Small intestine (tissue), 16 donors: Measurements from ENCODE around the gene ZNF723. TPM values are rescaled to one million over a fixed set of nuclear protein-coding genes. Genes with fewer than 3 reads are reported as not detected.
"Not testable (repeated sequence)": the region's sequence is repeated elsewhere in the genome, so short reads cannot be mapped to it uniquely, and the experiment has no call there.

ENCODE experiments used
- DNase-seq, 2 donors: peaks; one replicate each; pipeline versions ENCODE4 v3.0.0 to v3.0.0-alpha.2; 2013
- FAIRE-seq: peaks from 2 replicates; lab custom pipeline; 2012; peaks lifted over from hg19 to GRCh38; lab: Jason Lieb, UNC
- H3K27ac ChIP-seq, 3 donors: one replicate each; pipeline ENCODE4 v1.5.1; 2013; ENCODE audit warnings: low read length in 2 of 3, mild to moderate bottlenecking in 2 of 3, control low read depth in 1 of 3, inconsistent platforms in 1 of 3, low read depth in 1 of 3, moderate library complexity in 1 of 3
- H3K27me3 ChIP-seq, 3 donors: one replicate each; pipeline ENCODE4 v1.6.1; 2013; ENCODE audit warnings: low read length in 3 of 3, inconsistent platforms in 1 of 3; ENCODE audit not compliant: control insufficient read depth in 3 of 3, insufficient read depth in 3 of 3
- H3K36me3 ChIP-seq, 3 donors: one replicate each; pipeline ENCODE4 v1.6.1; 2013; ENCODE audit warnings: low read length in 3 of 3, inconsistent platforms in 1 of 3, low read depth in 1 of 3, mild to moderate bottlenecking in 1 of 3, moderate library complexity in 1 of 3; ENCODE audit not compliant: control insufficient read depth in 3 of 3, insufficient read depth in 2 of 3
- H3K4me1 ChIP-seq, 3 donors: one replicate each; pipeline ENCODE4 v1.6.1; 2013; ENCODE audit warnings: low read length in 2 of 3, inconsistent platforms in 1 of 3, low read depth in 1 of 3, mild to moderate bottlenecking in 1 of 3, moderate library complexity in 1 of 3; ENCODE audit not compliant: control insufficient read depth in 3 of 3, insufficient read depth in 2 of 3
- H3K4me3 ChIP-seq, 3 donors: one replicate each; pipeline ENCODE4 v1.5.1; 2013; ENCODE audit warnings: low read length in 3 of 3, control low read depth in 1 of 3, inconsistent platforms in 1 of 3, low read depth in 1 of 3, mild to moderate bottlenecking in 1 of 3, moderate library complexity in 1 of 3
- H3K9me3 ChIP-seq, 2 donors: one replicate each; pipeline ENCODE4 v1.6.1; 2013; ENCODE audit warnings: low read depth in 1 of 2, low read length in 1 of 2; ENCODE audit not compliant: control insufficient read depth in 2 of 2, insufficient read depth in 1 of 2
- WGBS, 3 donors: extraction: QIAGEN DNeasy Blood & Tissue Kit; methylation state at CpG; one replicate each; pipeline ENCODE4 v1.1.7; 2013; 5-methylcytosine and 5-hydroxymethylcytosine counted together
- long read RNA-seq, 10 donors: transcript quantifications; one replicate each; lab custom pipeline, GENCODE V29; 2026
- polyA plus RNA-seq, 4 donors: library from polyadenylated mRNA; stranded (reverse) in 3 of 4; unstranded in 1 of 4; fragments of 200-250 nt in 3 of 4; fragments of 120-200 nt in 1 of 4; gene quantifications; one replicate each; pipeline versions ENCODE4 v1.2.1 to v1.2.3, GENCODE V29; 2013
- donor health status: healthy with polysubstance abuse.
- donor health status: control.
- donor health status: control.
- donor health status: Bipolar disorder and iron deficiency.
- donor health status: healthy.

The ZNF723 gene
- not detected for polyA plus RNA-seq
- long read RNA-seq, donor 1, result 0 reads
- long read RNA-seq, donor 2, result 0 reads
- long read RNA-seq, donor 3, result 0 reads
- long read RNA-seq, donor 4, result 0 reads
- long read RNA-seq, donor 5, result 0 reads
- long read RNA-seq, donor 6, result 0 reads
- long read RNA-seq, donor 7, result 0 reads
- long read RNA-seq, donor 8, result 0 reads
- long read RNA-seq, donor 9, result 0 reads
- long read RNA-seq, donor 10, result 0 reads

- H3K27ac ChIP-seq, result no peak within 1 kb of the TSS
- no peaks in the 10 kb centered on the region for H3K36me3 ChIP-seq
- FAIRE-seq, result no peak
- H3K4me3 ChIP-seq, result no peak within 1 kb of the TSS
- DNase-seq, result no peak
- no peaks in the 10 kb centered on the region for H3K27me3 ChIP-seq
- WGBS, 3 donors, result 17 to 32% (median 28%) methylated on average over 30 to 31 of the region's 31 CpGs
- peaks cover 7 to 27% of the 10 kb centered on the region in 2 donors for H3K9me3 ChIP-seq
- no peaks in the 10 kb centered on the region for H3K4me1 ChIP-seq
Observed at GRCh38 chr19:22832031-22832762, at the start of gene ZNF723. Gene ZNF723 (plus strand): TSS chr19:22832291. CDS start chr19:22832380, 89 bp downstream.

- no peaks in the 10 kb centered on the region for H3K36me3 ChIP-seq
- H3K27ac ChIP-seq, result peak within 1 kb of the TSS in 1 of 3 donors; percentile 24
- H3K4me3 ChIP-seq, result peak within 1 kb of the TSS in 1 of 3 donors; percentile 25
- DNase-seq (peak in 1 of 2 donors; percentile 54), FAIRE-seq (no peak)
- peaks cover 0 to 2% (median 0%) of the 10 kb centered on the region in 3 donors for H3K27me3 ChIP-seq
- 5 to 24% (median 18%) methylated on average over 32 to 36 of the region's 36 CpGs for WGBS, 3 donors
- peaks cover 0 to 13% of the 10 kb centered on the region in 2 donors for H3K9me3 ChIP-seq
- no peaks in the 10 kb centered on the region for H3K4me1 ChIP-seq
Observed at GRCh38 chr19:22783651-22784410, 48.3 kb upstream of the ZNF723 start, which contains the start of gene ZNF99. Gene ZNF99 (minus strand): TSS chr19:22784151. CDS start chr19:22784016, 135 bp downstream.

DNA sequence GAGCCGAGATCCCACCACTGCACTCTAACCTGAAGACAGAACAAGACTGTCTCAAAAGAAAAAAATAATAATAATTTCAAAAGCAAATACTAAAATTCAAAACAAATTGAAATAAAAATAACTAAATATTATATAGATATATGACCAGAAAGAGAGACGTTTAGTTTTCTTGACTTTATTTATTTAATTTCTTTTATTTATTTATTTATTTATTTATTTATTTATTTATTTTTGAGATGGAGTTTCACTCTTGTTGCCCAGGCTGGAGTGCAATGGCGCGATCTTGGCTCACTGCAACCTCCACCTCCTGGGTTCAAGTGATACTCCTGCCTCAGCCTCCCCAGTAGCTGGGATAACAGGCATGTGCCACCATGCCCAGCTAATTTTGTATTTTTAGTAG, 39.2 kb upstream of the ZNF723 start:
- not testable (repeated sequence) for H3K4me1 ChIP-seq, H3K27me3 ChIP-seq, H3K4me3 ChIP-seq, H3K36me3 ChIP-seq, FAIRE-seq, DNase-seq, H3K27ac ChIP-seq
- H3K9me3 ChIP-seq, result peaks cover 0 to 10% of the 10 kb centered on the region in 2 donors
- 95 to 96% (median 96%) methylated on average over 4 of the region's 4 CpGs for WGBS, 3 donors

DNA sequence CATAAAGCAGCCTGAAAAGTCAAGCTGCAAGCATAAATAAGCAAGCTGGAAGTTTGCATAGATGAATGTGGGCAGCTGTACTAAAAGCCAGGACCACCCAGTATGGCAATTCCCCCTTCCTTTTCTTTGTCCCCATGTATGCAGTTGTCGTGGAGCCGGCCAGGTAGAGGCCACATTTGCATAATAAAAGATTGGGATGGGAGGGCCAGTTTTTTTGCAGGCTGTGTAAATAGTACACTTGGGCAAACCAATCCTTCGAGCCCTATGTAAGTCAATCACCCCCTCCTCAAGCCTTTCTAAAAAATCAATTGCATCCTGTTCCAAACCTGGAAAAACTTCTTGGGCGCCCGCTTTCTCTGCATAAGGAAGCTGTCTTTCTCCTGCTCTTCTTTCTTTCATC, 35.1 kb upstream of the ZNF723 start:
- Histone ChIP-seq H3K27me3 (no peaks in the 10 kb centered on the region), H3K4me3 (no peak overlapping the region), H3K4me1 (no peaks in the 10 kb centered on the region), H3K27ac (no peak overlapping the region), H3K36me3 (no peaks in the 10 kb centered on the region), H3K9me3 (peaks cover 0 to 16% of the 10 kb centered on the region in 2 donors)
- no peak for FAIRE-seq
- no peak for DNase-seq
- 41 to 59% (median 45%) methylated on average over 5 of the region's 5 CpGs for WGBS, 3 donors

DNA sequence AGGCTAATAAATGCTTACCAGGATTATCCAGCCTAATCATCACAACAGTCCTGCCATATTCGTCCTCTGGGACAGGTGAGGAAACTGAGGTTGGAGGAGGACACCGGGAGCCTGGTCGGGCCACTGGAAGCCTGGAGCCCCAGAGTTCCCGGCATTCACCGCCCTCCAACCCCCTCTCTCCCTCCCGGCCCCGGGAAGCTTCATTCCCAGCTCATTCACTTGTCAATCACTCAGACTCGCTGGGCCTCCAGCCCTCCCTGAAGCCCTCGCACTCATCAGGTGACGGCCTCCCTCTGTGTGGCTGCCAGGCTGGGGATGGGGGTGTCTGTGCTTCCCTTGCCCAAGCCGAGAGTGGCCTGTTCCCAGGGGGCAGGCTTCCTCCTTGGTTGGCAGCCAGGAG, 25.7 kb upstream of the ZNF723 start:
- Histone ChIP-seq H3K36me3 (no peaks in the 10 kb centered on the region), H3K27me3 (no peaks in the 10 kb centered on the region), H3K27ac (no peak overlapping the region), H3K4me3 (no peak overlapping the region), H3K4me1 (no peaks in the 10 kb centered on the region), H3K9me3 (peaks cover 2 to 34% of the 10 kb centered on the region in 2 donors)
- no peak for FAIRE-seq
- WGBS, 3 donors, result 28 to 48% (median 37%) methylated on average over 10 to 11 of the region's 11 CpGs
- DNase-seq, result no peak

GRCh38 chr19:22807061-22807835, 24.8 kb upstream of the ZNF723 start:
- Histone ChIP-seq H3K9me3 (peaks cover 2 to 26% of the 10 kb centered on the region in 2 donors), H3K27me3 (no peaks in the 10 kb centered on the region), H3K4me3 (no peak overlapping the region), H3K36me3 (no peaks in the 10 kb centered on the region), H3K27ac (no peak overlapping the region), H3K4me1 (no peaks in the 10 kb centered on the region)
- 13 to 38% (median 35%) methylated on average over 50 to 72 of the region's 72 CpGs for WGBS, 3 donors
- DNase-seq (no peak), FAIRE-seq (no peak)

DNA sequence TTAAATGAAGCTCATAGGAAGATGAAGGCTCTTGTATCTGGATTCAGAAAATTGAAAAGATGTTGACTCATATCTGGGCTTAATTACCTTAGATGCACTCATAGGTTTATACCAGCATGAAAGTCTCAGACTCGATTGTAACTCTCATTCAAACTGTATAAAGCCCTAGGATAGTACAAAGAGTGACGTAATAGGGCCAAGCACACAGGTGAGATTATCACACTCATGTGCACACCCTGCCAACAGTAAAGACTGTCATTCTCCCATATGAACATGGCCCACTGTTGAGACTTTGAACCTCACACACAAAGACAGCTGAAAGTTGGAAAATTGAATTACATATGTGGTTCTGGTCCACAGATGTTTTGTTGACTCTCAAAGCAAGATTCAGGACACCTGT, 18.0 kb upstream of the ZNF723 start:
- Histone ChIP-seq H3K9me3 (peaks cover 0 to 29% of the 10 kb centered on the region in 2 donors), H3K36me3 (no peaks in the 10 kb centered on the region), H3K27me3 (no peaks in the 10 kb centered on the region), H3K4me1 (no peaks in the 10 kb centered on the region), H3K27ac (no peak overlapping the region), H3K4me3 (no peak overlapping the region)
- 86 to 88% (median 87%) methylated on average over 2 of the region's 2 CpGs for WGBS, 3 donors
- DNase-seq, result no peak
- FAIRE-seq, result no peak

GRCh38 chr19:22831211-22831610, 880 bp upstream of the ZNF723 start:
- peaks cover 7 to 26% of the 10 kb centered on the region in 2 donors for H3K9me3 ChIP-seq
- H3K36me3 ChIP-seq, result no peaks in the 10 kb centered on the region
- no peak for DNase-seq
- no peak for FAIRE-seq
- H3K4me3 ChIP-seq, result no peak overlapping the region
- 93 to 96% (median 94%) methylated on average over 11 of the region's 11 CpGs for WGBS, 3 donors
- no peak overlapping the region for H3K27ac ChIP-seq
- H3K4me1 ChIP-seq, result no peaks in the 10 kb centered on the region
- no peaks in the 10 kb centered on the region for H3K27me3 ChIP-seq
